ENCODE results near the gene RPL10A.

Gene RPL10A

GRCh38 chr6:35468181-35468979 lies at the start of gene RPL10A:
RPL10A (plus strand) TSS chr6:35468401; CDS start chr6:35468435, 34 bp downstream.
- in situ Hi-C loops (cut with HindIII; ENCODE audit: low sequenced_read_pairs), result no loop called here
- TF ChIP-seq CTCF (IDR thresholded peaks at IDR 0.05; ENCODE audit: low read depth, low read length), result peak; percentile 98
- DNase-seq (ENCODE audit: low read depth, low spot score), result peak; percentile 96
- peak within 1 kb of the TSS; percentile 98 for H3K4me3 ChIP-seq (ENCODE audit: low read depth, low read length)

GRCh38 chr6:35419417-35419816 lies 48.8 kb upstream of the RPL10A start:
- in situ Hi-C loops (cut with HindIII; ENCODE audit: low sequenced_read_pairs), result no loop called here
- DNase-seq (ENCODE audit: low read depth, low spot score), result peak; percentile 71
- no peak overlapping the region for H3K4me3 ChIP-seq (ENCODE audit: low read depth, low read length)
- TF ChIP-seq CTCF (IDR thresholded peaks at IDR 0.05; ENCODE audit: low read depth, low read length), result peak; percentile 48

- in situ Hi-C loops (cut with HindIII; ENCODE audit: low sequenced_read_pairs), result no loop called here
- H3K4me3 ChIP-seq (ENCODE audit: low read depth, low read length), result no peak overlapping the region
- DNase-seq (ENCODE audit: low read depth, low spot score), result no peak
- no peak for TF ChIP-seq CTCF (IDR thresholded peaks at IDR 0.05; ENCODE audit: low read depth, low read length)
Measured at GRCh38 chr6:35419961-35420360, 48.2 kb upstream of the RPL10A start.

- DNase-seq (ENCODE audit: low read depth, low spot score), result peak; percentile 92
- no peak for TF ChIP-seq CTCF (IDR thresholded peaks at IDR 0.05; ENCODE audit: low read depth, low read length)
- in situ Hi-C loops (cut with HindIII; ENCODE audit: low sequenced_read_pairs), result no loop called here
- H3K4me3 ChIP-seq (ENCODE audit: low read depth, low read length), result no peak overlapping the region
Measured at GRCh38 chr6:35425284-35425683, 42.9 kb upstream of the RPL10A start.

- no peak for DNase-seq (ENCODE audit: low read depth, low spot score)
- no peak overlapping the region for H3K4me3 ChIP-seq (ENCODE audit: low read depth, low read length)
- TF ChIP-seq CTCF (IDR thresholded peaks at IDR 0.05; ENCODE audit: low read depth, low read length), result no peak
Measured at GRCh38 chr6:35426074-35426473, 42.1 kb upstream of the RPL10A start.

GRCh38 chr6:35427435-35427834 lies 40.8 kb upstream of the RPL10A start:
- no peak overlapping the region for H3K4me3 ChIP-seq (ENCODE audit: low read depth, low read length)
- in situ Hi-C loops (cut with HindIII; ENCODE audit: low sequenced_read_pairs), result no loop called here
- DNase-seq (ENCODE audit: low read depth, low spot score), result no peak
- no peak for TF ChIP-seq CTCF (IDR thresholded peaks at IDR 0.05; ENCODE audit: low read depth, low read length)

More at GRCh38 chr6:35426074-35426473, 42.1 kb upstream of the RPL10A start:
- in situ Hi-C loops (cut with HindIII; ENCODE audit: low sequenced_read_pairs), result no loop called here

All from astrocyte of the spinal cord (primary cell).